ENCODE data around the gene WDFY2.
"Not testable (repeated sequence)": the region's sequence is repeated elsewhere in the genome, so short reads cannot be mapped to it uniquely, and the experiment has no call there.

WDFY2 gene

GRCh38 chr13:51632591-51633362, 48.5 kb downstream of the WDFY2 start:
- DNase-seq = peak in 12 of 14 donors; percentile 22 to 90 (median 77)

- no peak for DNase-seq
Measured at GRCh38 chr13:51635137-51635878, 51.0 kb downstream of the WDFY2 start.

DNA sequence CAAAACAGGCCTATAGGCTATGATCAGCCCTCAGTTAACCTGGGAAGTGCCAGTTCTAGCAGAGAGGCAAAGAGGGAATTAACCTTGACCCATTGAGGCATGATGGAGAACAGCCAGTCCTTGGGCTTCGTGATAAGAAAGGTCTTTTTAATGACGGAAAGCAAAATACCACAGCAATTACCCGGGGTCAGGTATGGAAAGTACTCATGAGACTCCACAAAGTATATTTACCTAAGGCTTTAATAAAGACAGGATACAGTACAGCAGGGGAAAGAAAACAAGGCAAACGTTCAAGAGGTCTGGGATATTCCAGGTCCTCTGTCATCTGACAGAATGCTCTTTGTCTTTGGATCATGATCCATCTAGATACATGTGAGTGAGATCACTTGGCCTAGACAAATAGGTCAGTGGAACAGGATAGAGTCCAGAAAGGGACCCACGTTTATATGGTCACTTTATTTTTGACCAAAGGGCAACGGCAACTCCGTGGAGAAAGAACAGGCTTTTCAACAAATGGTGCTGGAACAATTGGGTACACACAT, 52.2 kb downstream of the WDFY2 start:
- no peak for DNase-seq

DNA sequence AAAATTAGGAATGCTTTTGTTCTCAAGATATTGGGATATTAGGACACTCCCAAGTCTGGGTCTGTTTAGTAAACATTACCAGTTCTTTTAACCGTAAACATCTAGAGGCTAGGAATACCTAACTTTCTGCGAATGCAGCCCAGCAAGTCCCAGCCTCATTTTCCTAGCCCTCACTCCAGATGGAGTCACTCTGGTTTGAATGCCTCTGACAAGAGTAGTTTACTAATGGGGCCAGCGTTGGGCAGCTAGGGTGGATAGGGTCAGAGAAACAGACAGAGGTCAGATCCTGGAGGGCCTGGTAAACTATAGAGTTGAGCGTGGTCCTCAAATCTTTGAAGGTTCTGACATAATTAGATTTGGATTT, 53.6 kb downstream of the WDFY2 start:
- no peak for DNase-seq

DNA sequence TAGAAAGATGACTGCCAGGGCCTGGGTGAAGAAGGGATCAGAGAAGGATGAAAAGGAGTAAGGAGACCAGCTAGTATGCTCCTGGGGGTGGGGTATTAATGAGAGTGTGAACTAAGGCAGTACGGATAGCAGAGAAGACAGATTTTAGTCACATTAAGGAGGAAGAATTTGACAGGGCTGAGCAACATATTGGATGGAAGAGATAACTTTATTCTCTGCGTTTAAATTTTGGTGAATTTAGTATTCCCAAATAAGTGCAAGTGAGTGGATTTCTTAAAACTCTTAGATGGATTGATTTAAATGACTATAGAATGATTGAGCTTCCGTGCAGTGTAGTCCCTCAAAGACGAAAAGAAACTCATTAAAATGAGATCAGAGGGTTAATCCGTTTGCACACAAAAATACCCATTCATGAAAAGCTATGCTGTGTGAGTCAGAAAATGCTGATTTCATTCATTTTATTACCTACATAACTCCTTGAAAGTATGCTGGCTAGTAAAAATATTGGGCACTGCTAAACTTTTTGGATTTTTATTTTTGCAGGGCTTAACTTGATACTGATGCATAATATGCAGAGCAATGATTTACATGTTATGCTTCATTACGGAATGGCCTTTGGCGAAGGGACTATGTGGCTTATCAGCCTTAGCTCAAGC, 54.1 kb downstream of the WDFY2 start:
- no peak for DNase-seq

DNA sequence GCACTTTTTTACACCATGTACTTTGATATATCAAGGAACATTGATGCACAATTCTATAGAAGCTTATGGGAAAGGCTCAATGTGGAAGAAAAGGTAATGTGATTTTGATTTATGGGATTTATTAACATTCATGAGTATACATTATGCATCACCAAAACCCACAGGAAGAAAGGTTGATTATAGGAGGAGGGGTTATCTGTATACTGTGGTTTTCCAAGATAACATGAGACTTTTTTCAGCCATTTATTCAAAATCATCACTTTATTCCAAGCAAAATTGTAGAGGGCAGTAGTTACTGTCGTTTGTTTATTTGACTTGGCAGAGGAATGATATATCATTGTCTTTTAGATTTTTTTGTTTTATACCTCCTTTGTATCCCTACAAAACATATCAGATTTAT, 54.9 kb downstream of the WDFY2 start:
- DNase-seq = no peak

- not testable (repeated sequence) for DNase-seq
Measured at GRCh38 chr13:51640696-51641095, 56.4 kb downstream of the WDFY2 start.

DNA sequence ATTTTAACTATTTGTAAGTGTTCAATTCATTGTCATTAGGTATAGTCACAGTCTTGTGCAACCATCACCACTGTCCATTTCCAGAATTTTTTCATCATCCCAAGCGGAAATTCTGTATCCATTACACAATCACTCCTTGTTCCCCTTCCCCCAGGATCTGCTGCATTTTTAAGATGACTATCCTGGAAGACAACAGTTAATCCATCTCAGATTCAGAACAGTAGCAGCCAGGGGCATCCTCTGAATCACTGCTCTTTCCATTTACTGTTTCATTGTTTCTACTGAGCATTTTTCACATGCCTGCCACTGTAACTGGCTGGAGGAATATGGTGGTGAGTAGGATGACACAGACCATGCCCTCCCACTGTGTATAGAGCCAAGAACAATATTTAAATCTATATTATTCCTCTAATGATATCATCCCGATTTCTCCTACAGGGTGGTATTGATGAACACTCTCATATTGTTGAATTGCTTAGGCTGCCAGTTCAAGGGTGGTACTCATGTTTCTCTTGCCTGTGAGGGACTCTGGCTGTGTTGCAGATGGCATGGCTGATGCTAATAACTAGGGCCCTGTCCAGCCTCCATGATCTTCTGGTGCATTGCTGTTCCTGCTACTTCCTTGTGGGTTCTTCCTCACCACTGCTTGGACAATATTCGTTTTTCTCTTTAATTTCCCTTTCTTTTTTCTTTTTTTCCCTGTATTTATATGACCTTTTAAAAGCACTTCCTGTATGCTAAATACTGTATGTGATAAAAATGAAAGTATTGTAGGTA, 59.0 kb downstream of the WDFY2 start:
- no peak for DNase-seq

DNA sequence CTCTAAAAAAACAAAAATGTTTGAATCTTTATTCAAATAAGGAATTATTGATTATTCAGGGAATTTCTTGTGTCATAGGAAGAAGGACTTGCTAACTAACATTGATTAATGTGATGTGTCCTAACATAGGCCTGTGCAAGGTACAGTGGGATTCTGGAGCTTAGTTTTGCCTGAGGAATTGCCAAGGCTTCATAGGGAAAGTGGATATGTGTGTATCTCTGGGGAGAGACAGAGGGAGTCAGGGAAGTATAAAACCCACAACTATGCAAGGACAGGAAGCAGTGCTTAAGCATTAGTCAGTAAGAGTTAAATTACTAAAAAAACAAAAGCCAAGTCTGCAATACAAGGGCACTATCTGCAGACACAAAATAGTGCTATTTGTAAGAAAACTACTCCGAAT, 59.6 kb downstream of the WDFY2 start:
- DNase-seq = no peak

- DNase-seq = no peak
Measured at GRCh38 chr13:51644654-51645053, 60.4 kb downstream of the WDFY2 start.

- DNase-seq = no peak
Measured at GRCh38 chr13:51645154-51645650, 60.9 kb downstream of the WDFY2 start.

DNA sequence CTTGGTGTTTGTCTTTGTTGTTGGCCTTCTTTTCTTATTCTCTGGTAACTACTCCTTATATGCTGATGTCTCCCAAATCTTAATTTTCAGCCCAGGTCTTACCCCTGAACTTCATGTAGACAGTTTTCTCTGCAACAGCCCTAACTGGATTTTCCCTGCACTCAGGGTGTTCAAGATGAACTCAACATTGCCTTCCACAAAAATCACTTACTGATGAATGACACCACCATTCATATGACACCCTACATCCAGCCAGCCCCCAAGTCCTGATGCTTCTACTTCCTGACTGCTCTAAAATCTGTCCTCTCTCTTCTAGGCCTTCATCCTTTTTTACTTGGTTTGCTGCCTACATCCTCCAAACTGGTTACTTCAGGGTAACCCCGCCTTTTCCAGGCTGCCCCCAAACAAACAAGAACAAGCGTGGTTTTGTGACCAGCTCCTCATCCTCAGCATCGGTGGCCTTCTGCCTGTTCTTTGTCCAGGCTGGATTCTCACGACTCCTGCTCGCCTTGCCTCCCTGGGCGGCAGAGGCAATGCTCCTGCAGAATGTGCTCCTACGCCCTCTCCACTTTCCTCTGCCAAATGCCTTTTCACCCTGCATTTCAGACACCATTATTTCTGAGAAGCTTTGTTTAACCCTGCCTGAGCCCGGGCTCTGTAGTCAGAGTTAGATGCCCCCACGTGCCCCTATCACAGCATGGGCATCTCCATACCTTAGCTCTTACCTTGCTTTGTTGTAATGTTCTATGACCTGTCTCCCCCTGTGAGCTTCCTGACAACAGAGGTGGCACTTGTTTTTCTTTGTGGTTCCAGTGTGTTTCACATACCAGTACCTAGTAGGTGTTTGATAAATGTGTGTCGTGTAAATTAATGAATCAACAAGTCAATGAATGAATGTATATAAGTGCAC, 61.8 kb downstream of the WDFY2 start:
- peak in 1 of 14 donors; percentile 14 for DNase-seq

- DNase-seq = no peak
Measured at GRCh38 chr13:51647067-51647466, 62.8 kb downstream of the WDFY2 start.

GRCh38 chr13:51652193-51652592, 67.9 kb downstream of the WDFY2 start:
- DNase-seq = not testable (repeated sequence)

- no peak for DNase-seq
Measured at GRCh38 chr13:51659276-51660127, 75.2 kb downstream of the WDFY2 start.

- DNase-seq = no peak
Measured at GRCh38 chr13:51660813-51661212, 76.6 kb downstream of the WDFY2 start.

DNA sequence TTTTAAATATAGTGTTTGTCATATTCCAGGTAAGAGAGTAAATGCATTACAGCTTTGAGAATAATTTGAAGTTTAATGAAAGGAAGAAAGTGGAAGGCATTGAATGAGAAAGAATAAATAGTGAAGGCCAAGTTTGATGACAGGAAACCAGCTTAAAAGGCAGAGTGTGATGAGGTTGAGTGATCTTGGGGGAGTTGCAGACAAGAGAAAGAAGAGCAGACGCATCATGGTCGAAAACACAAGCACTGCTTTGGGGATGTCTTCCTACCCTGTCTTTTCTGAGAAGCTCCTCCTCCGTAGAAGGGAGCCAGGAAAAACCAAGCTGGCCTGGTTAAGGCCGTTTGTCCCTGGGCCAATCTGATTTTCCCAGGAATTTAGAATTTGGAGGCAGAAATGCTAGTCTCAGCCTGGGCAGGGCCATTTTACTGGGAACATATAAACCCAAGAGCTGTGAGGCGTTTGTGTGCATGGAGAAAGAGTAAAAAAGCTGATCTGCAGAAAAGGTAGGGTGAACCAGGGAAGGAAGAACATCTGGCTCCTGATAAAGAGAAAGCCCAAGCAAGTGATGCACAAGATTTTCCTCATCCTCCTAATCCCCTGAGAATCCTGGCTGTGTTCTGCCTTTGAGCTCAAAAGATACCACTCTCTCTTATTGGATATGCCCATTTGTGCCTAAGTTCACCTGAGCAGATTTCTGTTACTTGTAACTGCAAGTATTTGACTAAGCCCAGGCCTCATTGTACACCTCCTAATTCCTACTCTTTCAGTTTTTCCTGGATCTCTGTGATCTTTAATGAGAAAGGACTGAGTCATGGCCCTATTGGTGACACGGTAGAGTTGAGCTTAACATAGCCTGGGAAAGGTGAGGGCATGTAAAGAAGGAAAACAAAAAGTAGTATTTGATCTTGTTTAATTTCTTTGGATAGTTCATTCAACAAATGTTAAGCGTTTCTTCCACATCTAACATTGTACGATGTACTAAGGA, 80.0 kb downstream of the WDFY2 start:
- no peak for DNase-seq

DNA sequence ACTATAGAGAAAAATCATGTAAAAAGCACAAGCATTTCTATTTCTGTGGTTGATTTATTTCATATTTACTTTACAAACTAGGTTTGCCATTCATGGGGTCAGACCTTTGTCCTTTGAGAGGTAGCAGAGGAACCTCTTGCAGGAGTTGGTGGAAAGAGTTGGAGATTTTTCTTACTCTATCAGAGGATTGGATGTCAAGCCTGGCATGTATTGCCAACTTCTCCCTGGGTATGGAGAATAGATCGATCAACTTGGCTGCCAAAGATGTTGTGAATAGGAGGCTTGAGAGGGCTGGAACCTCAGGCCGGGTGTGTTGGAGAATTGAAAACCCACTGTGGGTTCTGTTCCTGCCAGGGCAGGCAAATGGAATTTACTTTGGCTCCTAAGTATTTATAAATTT, 81.2 kb downstream of the WDFY2 start:
- DNase-seq = no peak

- DNase-seq = no peak
Measured at GRCh38 chr13:51666374-51666773, 82.1 kb downstream of the WDFY2 start.
